Liver (tissue), 9 donors: ENCODE measurements around the gene CUL3. TPM values are rescaled to one million over a fixed set of nuclear protein-coding genes. Genes with fewer than 3 reads are reported as not detected.
A peak's percentile ranks its signal among the peaks of the same experiment; 100 is the strongest.

Experiments used
- DNase-seq: peaks from one replicate; pipeline ENCODE4 v3.0.0-alpha.2; 2017; ENCODE audit warnings: low spot score
- H3K27ac ChIP-seq, 2 donors: one replicate each; pipeline ENCODE4 v1.7.0; 2013; ENCODE audit warnings: inconsistent platforms in 2 of 2, low read length in 2 of 2, control low read depth in 1 of 2, low read depth in 1 of 2, mild to moderate bottlenecking in 1 of 2
- H3K27me3 ChIP-seq, 4 donors: one replicate each; pipeline versions ENCODE4 v1.6.1 to v1.7.0; 2013; ENCODE audit warnings: low read length in 3 of 4, inconsistent platforms in 1 of 4, mild to moderate bottlenecking in 1 of 4, moderate library complexity in 1 of 4; ENCODE audit not compliant: control insufficient read depth in 4 of 4, insufficient read depth in 4 of 4
- H3K36me3 ChIP-seq, 4 donors: one replicate each; pipeline versions ENCODE4 v1.6.1 to v1.7.0; 2013; ENCODE audit warnings: low read length in 3 of 4, mild to moderate bottlenecking in 3 of 4, low read depth in 1 of 4, moderate library complexity in 1 of 4; ENCODE audit not compliant: control insufficient read depth in 4 of 4, insufficient read depth in 3 of 4
- H3K4me1 ChIP-seq, 4 donors: one replicate each; pipeline versions ENCODE4 v1.6.1 to v1.7.0; 2013; ENCODE audit warnings: low read length in 3 of 4, mild to moderate bottlenecking in 3 of 4, moderate library complexity in 1 of 4; ENCODE audit not compliant: control insufficient read depth in 4 of 4, insufficient read depth in 4 of 4
- H3K4me3 ChIP-seq, 3 donors: one replicate each; pipeline versions ENCODE4 v1.6.1 to v1.7.0; 2013; ENCODE audit warnings: low read length in 3 of 3, control low read depth in 1 of 3, low read depth in 1 of 3, mild to moderate bottlenecking in 1 of 3
- H3K9ac ChIP-seq, 2 donors: one replicate each; pipeline ENCODE4 v1.7.0; 2013; ENCODE audit warnings: low read length in 2 of 2, mild to moderate bottlenecking in 2 of 2, moderate library complexity in 2 of 2, control low read depth in 1 of 2, low read depth in 1 of 2
- H3K9me3 ChIP-seq, 4 donors: one replicate each; pipeline versions ENCODE4 v1.6.1 to v1.7.0; 2013; ENCODE audit warnings: low read length in 3 of 4; ENCODE audit not compliant: control insufficient read depth in 4 of 4
- ATF3 ChIP-seq: IDR thresholded peaks from 2 replicates; pipeline ENCODE4 v1.6.1; 2016; ENCODE audit warnings: antibody characterized with exemption
- CTCF ChIP-seq: fragments of 150-350 bp; IDR thresholded peaks from 2 replicates; pipeline ENCODE4 v1.5.1; 2017; ENCODE audit warnings: improper control_type of control experiment, low read depth, low read length; ENCODE audit not compliant: missing input control
- EGR1 ChIP-seq, 2 donors: IDR thresholded peaks; 2 replicates each; pipeline ENCODE4 v1.6.1; 2016 to 2018; ENCODE audit warnings: antibody characterized with exemption in 2 of 2, low read depth in 2 of 2
- FOXA1 ChIP-seq: IDR thresholded peaks from 2 replicates; pipeline ENCODE4 v1.6.1; 2016; ENCODE audit warnings: antibody characterized with exemption
- HNF4A ChIP-seq, 2 donors: conservative IDR thresholded peaks; 2 replicates each; pipeline ENCODE4 v1.6.1; 2016; ENCODE audit warnings: antibody characterized with exemption in 2 of 2, mild to moderate bottlenecking in 2 of 2
- HNF4G ChIP-seq: IDR thresholded peaks from 2 replicates; pipeline ENCODE4 v1.6.1; 2016; ENCODE audit warnings: antibody characterized with exemption
- JUND ChIP-seq, 2 donors: IDR thresholded peaks; 2 replicates each; pipeline ENCODE4 v1.6.1; 2016; ENCODE audit warnings: antibody characterized with exemption in 2 of 2
- MAX ChIP-seq: IDR thresholded peaks from 2 replicates; pipeline ENCODE4 v1.6.1; 2016; ENCODE audit warnings: antibody characterized with exemption
- RAD21 ChIP-seq, 2 donors: IDR thresholded peaks; 2 replicates each; pipeline ENCODE4 v1.6.1; 2016; ENCODE audit warnings: antibody characterized with exemption in 2 of 2, mild to moderate bottlenecking in 2 of 2
- REST ChIP-seq: IDR thresholded peaks from 2 replicates; pipeline ENCODE4 v1.6.1; 2016; ENCODE audit warnings: antibody characterized with exemption, mild to moderate bottlenecking
- SP1 ChIP-seq: IDR thresholded peaks from 2 replicates; pipeline ENCODE4 v1.6.1; 2018; ENCODE audit warnings: antibody characterized with exemption, mild to moderate bottlenecking
- TAF1 ChIP-seq: conservative IDR thresholded peaks from 2 replicates; pipeline ENCODE4 v1.6.1; 2016; ENCODE audit warnings: antibody characterized with exemption, mild to moderate bottlenecking
- YY1 ChIP-seq: IDR thresholded peaks from 2 replicates; pipeline ENCODE4 v1.6.1; 2016; ENCODE audit warnings: antibody characterized with exemption, mild to moderate bottlenecking
- ZBTB33 ChIP-seq: IDR thresholded peaks from 2 replicates; pipeline ENCODE4 v1.6.1; 2016; ENCODE audit warnings: antibody characterized with exemption
- WGBS: extraction: QIAGEN DNeasy Blood & Tissue Kit; methylation state at CpG from one replicate; pipeline ENCODE4 v1.1.7; 2013; 5-methylcytosine and 5-hydroxymethylcytosine counted together
- polyA plus RNA-seq, 2 donors: library from polyadenylated mRNA; stranded (reverse) in 1 of 2; unstranded in 1 of 2; fragments of 200-250 nt in 1 of 2; fragments of >200 nt in 1 of 2; fragmentation: Nextera tagmentation in 1 of 2; extraction: Ambion mirVana in 1 of 2; gene quantifications; one replicate each; pipeline versions ENCODE4 v1.2.1 to v1.2.3, GENCODE V29; 2013 to 2015
- total RNA-seq, 2 donors: library from RNA; depleted of rRNA; stranded (reverse); fragments of >200 nt; gene quantifications; one replicate each; pipeline ENCODE4 v1.2.3, GENCODE V29; 2014
- donor health status: healthy.
- donor health status: healthy.
- donor health status: healthy.
- donor health status: healthy.
- donor health status: healthy.

Gene CUL3
- total and polyA plus RNA-seq, 4 donors: 24.7 to 48.9 (median 33.1) TPM

- Histone ChIP-seq H3K9me3 (no peaks in the 10 kb centered on the region), H3K4me3 (peak overlapping the region; percentile 61 to 85 (median 61)), H3K4me1 (peaks cover 0 to 6% (median 0%) of the 10 kb centered on the region in 4 donors), H3K36me3 (no peaks in the 10 kb centered on the region), H3K27me3 (no peaks in the 10 kb centered on the region), H3K9ac (peak overlapping the region; percentile 50 to 63), H3K27ac (peak overlapping the region; percentile 15 to 73)
- peak; percentile 22 for TF ChIP-seq YY1
- no peak for TF ChIP-seq MAX
- peak in 1 of 2 donors; percentile 25 for TF ChIP-seq RAD21 (IDR thresholded peaks at IDR 0.05)
- TF ChIP-seq REST: peak; percentile 41
- TF ChIP-seq EGR1 (IDR thresholded peaks at IDR 0.05; ENCODE audit: low read depth in 2 of 2): no peak
- no peak for DNase-seq
- WGBS: 2% methylated on average over 82 of the region's 82 CpGs
These were observed 142.8 kb downstream of the CUL3 start for GRCh38 chr2:224442071-224442967.

GRCh38 chr2:224440988-224441387, 144.2 kb downstream of the CUL3 start:
- H3K4me3 ChIP-seq: no peak overlapping the region
- H3K9ac ChIP-seq: no peak overlapping the region
- TF ChIP-seq CTCF (no peak), FOXA1 (no peak), SP1 (no peak), TAF1 (no peak), ATF3 (no peak), ZBTB33 (no peak), HNF4G (no peak), RAD21 (IDR thresholded peaks at IDR 0.05) (no peak), MAX (no peak), REST (no peak), JUND (IDR thresholded peaks at IDR 0.05) (no peak), YY1 (no peak), HNF4A (conservative IDR thresholded peaks at IDR 0.05) (no peak)
- H3K9me3 ChIP-seq: no peaks in the 10 kb centered on the region
- no peaks in the 10 kb centered on the region for H3K36me3 ChIP-seq
- H3K27ac ChIP-seq: peak overlapping the region in 1 of 2 donors; percentile 4
- H3K4me1 ChIP-seq: peaks cover 0 to 6% (median 0%) of the 10 kb centered on the region in 4 donors
- 73% methylated on average over 5 of the region's 5 CpGs for WGBS
- H3K27me3 ChIP-seq: no peaks in the 10 kb centered on the region
- DNase-seq: no peak
